Natural killer cell (primary cell): ENCODE measurements around the gene TMEM167A. TPM values are rescaled to one million over a fixed set of nuclear protein-coding genes. Genes with fewer than 3 reads are reported as not detected.

Source experiments
- ATAC-seq, 3 donors: fragments of 150-1000 bp in 2 of 3; fragments of 200-7000 bp in 1 of 3; cut with Tn5 transposase; 1 replicate in 1 of 3; 2 replicates in 2 of 3; pipeline ENCODE4 v1.10.0; 2021; ENCODE audit warnings: mild to moderate bottlenecking in 2 of 3, moderate library complexity in 2 of 3
- DNase-seq, 2 donors: peaks; one replicate each; pipeline versions ENCODE4 v3.0.0 to v3.0.0-alpha.2; 2013 to 2021; ENCODE audit warnings: mixed read lengths in 1 of 2
- H3K27ac ChIP-seq: one replicate; pipeline ENCODE4 v1.5.1; 2013; ENCODE audit warnings: mild to moderate bottlenecking, low read length
- H3K27me3 ChIP-seq: one replicate; pipeline ENCODE4 v1.6.1; 2013; ENCODE audit warnings: low read length; ENCODE audit not compliant: control insufficient read depth, insufficient read depth
- H3K36me3 ChIP-seq: one replicate; pipeline ENCODE4 v1.6.1; 2013; ENCODE audit warnings: low read length; ENCODE audit not compliant: control insufficient read depth, insufficient read depth
- H3K4me1 ChIP-seq: one replicate; pipeline ENCODE4 v1.6.1; 2013; ENCODE audit warnings: low read length; ENCODE audit not compliant: control insufficient read depth, insufficient read depth
- H3K4me3 ChIP-seq: one replicate; pipeline ENCODE4 v1.5.1; 2013; ENCODE audit warnings: low read length
- H3K9me3 ChIP-seq: one replicate; pipeline ENCODE4 v1.6.1; 2013; ENCODE audit warnings: low read length; ENCODE audit not compliant: control insufficient read depth, insufficient read depth
- H3K27ac Mint-ChIP-seq, 2 donors: one replicate each; pipeline ENCODE4 v1.8.0; 2022; ENCODE audit warnings: mild to moderate bottlenecking in 2 of 2, mixed read lengths in 2 of 2, moderate library complexity in 1 of 2
- H3K27me3 Mint-ChIP-seq, 2 donors: one replicate each; pipeline ENCODE4 v1.8.0; 2022; ENCODE audit warnings: low read depth in 2 of 2, mixed read lengths in 2 of 2
- H3K36me3 Mint-ChIP-seq: one replicate; pipeline ENCODE4 v1.8.0; 2022; ENCODE audit warnings: mixed read lengths
- H3K4me1 Mint-ChIP-seq, 2 donors: one replicate each; pipeline ENCODE4 v1.8.0; 2022; ENCODE audit warnings: mixed read lengths in 2 of 2
- H3K4me3 Mint-ChIP-seq: one replicate; pipeline ENCODE4 v1.8.0; 2022; ENCODE audit warnings: mild to moderate bottlenecking, moderate library complexity, mixed read lengths
- H3K9me3 Mint-ChIP-seq, 2 donors: one replicate each; pipeline ENCODE4 v1.8.0; 2022; ENCODE audit warnings: mixed read lengths in 2 of 2
- CTCF ChIP-seq: fragments of 200-600 bp; IDR thresholded peaks from one replicate; pipeline ENCODE4 v1.8.0; 2022; ENCODE audit warnings: antibody characterized with exemption
- WGBS: methylation state at CpG from one replicate; pipeline ENCODE4 v1.1.7; 2013; ENCODE audit warnings: missing lambda C conversion rate; ENCODE audit not compliant: insufficient coverage; 5-methylcytosine and 5-hydroxymethylcytosine counted together
- intact Hi-C: fragments of 100-400 bp; cut with micrococcal nuclease; formaldehyde crosslinking; loops from one replicate; pipeline ENCODE4 v1.14.2; 2022
- total RNA-seq, 4 donors: library from RNA; stranded (reverse); fragments of 120-200 nt in 1 of 4; gene quantifications; one replicate each; pipeline versions ENCODE4 v1.2.3 to v1.2.4, GENCODE V29; 2013 to 2022

The TMEM167A gene
- total RNA-seq, 3 donors from 2014 or later (not counting 1 experiment from before 2014, with no cell fraction given): 42.0 to 45.3 (median 44.2) TPM

GRCh38 chr5:83026516-83026915, 50.7 kb downstream of the TMEM167A start:
- H3K27me3 ChIP-seq: no peaks in the 10 kb centered on the region
- Mint-ChIP-seq H3K9me3 (no peaks in the 10 kb centered on the region), H3K4me3 (no peak overlapping the region), H3K36me3 (no peaks in the 10 kb centered on the region), H3K27ac (no peak overlapping the region), H3K4me1 (no peaks in the 10 kb centered on the region), H3K27me3 (peaks cover 3 to 5% of the 10 kb centered on the region in 2 donors)
- intact Hi-C loops: no loop called here
- H3K36me3 ChIP-seq: no peaks in the 10 kb centered on the region
- H3K4me1 ChIP-seq: no peaks in the 10 kb centered on the region
- ATAC-seq: no peak
- WGBS: 59% methylated on average over 2 of the region's 2 CpGs
- H3K4me3 ChIP-seq: no peak overlapping the region
- DNase-seq: no peak
- no peaks in the 10 kb centered on the region for H3K9me3 ChIP-seq
- TF ChIP-seq CTCF: no peak
- no peak overlapping the region for H3K27ac ChIP-seq

DNA sequence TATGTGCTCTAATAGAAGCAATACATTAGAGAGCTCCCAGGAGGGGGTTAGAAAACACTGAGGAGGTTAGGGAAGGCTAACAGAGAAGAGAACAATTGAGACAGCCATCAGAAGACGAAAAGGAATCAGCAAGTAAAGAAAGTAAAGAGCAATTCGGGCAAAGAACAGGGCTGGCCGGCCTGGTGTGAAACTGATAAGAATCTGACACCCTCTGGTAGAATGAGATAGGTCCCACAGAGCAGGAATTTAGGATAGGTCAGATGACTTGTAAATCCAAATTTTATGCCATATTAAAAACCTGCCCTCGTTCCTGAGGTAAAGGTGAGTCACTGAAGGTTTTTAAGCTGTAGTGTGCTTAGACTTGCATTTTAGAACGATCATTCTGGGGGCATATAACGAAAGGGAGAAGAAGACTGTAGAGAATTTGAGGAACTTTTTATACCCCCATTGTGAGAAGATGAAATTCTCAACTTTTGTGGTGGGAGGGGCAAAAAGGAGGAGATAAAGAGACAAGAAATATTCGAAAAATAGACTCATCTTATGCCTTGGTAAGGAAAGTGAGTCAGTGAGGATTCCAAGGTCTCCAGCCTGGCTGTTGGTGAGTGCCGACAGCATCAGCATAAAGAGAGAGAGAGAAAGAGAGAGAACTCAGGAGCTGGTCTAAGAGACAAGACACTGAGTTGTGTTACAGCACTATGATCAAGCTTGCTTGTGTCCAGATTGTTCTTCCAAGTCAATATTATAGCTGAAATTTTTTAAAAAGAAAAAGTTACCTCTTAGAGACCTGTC, 51.3 kb downstream of the TMEM167A start:
- WGBS: 86% methylated on average over 8 of the region's 8 CpGs
- H3K4me1 Mint-ChIP-seq: no peaks in the 10 kb centered on the region
- DNase-seq (no peak), ATAC-seq (no peak)
- no peak overlapping the region for H3K27ac ChIP-seq
- H3K27me3 ChIP-seq: no peaks in the 10 kb centered on the region
- H3K36me3 Mint-ChIP-seq: no peaks in the 10 kb centered on the region
- peaks cover 3 to 5% of the 10 kb centered on the region in 2 donors for H3K27me3 Mint-ChIP-seq
- no peak for TF ChIP-seq CTCF
- H3K9me3 Mint-ChIP-seq: no peaks in the 10 kb centered on the region
- H3K4me1 ChIP-seq: no peaks in the 10 kb centered on the region
- intact Hi-C loops: no loop called here
- no peaks in the 10 kb centered on the region for H3K36me3 ChIP-seq
- H3K4me3 ChIP-seq: no peak overlapping the region
- no peaks in the 10 kb centered on the region for H3K9me3 ChIP-seq
- no peak overlapping the region for H3K27ac Mint-ChIP-seq
- H3K4me3 Mint-ChIP-seq: no peak overlapping the region

- Mint-ChIP-seq H3K4me1 (no peaks in the 10 kb centered on the region), H3K36me3 (no peaks in the 10 kb centered on the region), H3K27ac (no peak overlapping the region), H3K9me3 (peaks cover 2 to 4% of the 10 kb centered on the region in 2 donors), H3K27me3 (peaks cover 3 to 5% of the 10 kb centered on the region in 2 donors), H3K4me3 (no peak overlapping the region)
- Histone ChIP-seq H3K27ac (no peak overlapping the region), H3K9me3 (no peaks in the 10 kb centered on the region), H3K36me3 (no peaks in the 10 kb centered on the region), H3K4me1 (no peaks in the 10 kb centered on the region), H3K4me3 (no peak overlapping the region), H3K27me3 (no peaks in the 10 kb centered on the region)
- intact Hi-C loops: no loop called here
- 98% methylated on average over 4 of the region's 4 CpGs for WGBS
- DNase-seq (no peak), ATAC-seq (no peak)
- TF ChIP-seq CTCF: no peak
These were observed 54.9 kb downstream of the TMEM167A start for GRCh38 chr5:83022334-83022733.

GRCh38 chr5:83015676-83016075, 61.5 kb downstream of the TMEM167A start:
- Mint-ChIP-seq H3K4me1 (no peaks in the 10 kb centered on the region), H3K36me3 (no peaks in the 10 kb centered on the region), H3K27me3 (no peaks in the 10 kb centered on the region), H3K9me3 (peaks cover 2 to 4% of the 10 kb centered on the region in 2 donors), H3K4me3 (no peak overlapping the region), H3K27ac (no peak overlapping the region)
- Histone ChIP-seq H3K9me3 (no peaks in the 10 kb centered on the region), H3K36me3 (no peaks in the 10 kb centered on the region), H3K4me1 (no peaks in the 10 kb centered on the region), H3K4me3 (no peak overlapping the region), H3K27ac (no peak overlapping the region), H3K27me3 (no peaks in the 10 kb centered on the region)
- no peak for TF ChIP-seq CTCF
- no peak for DNase-seq
- ATAC-seq: no peak
- intact Hi-C loops: no loop called here
- 0% methylated on average over 1 of the region's 2 CpGs for WGBS
